HepG2 (cell line): ENCODE data around the gene KCNK6. TPM values are rescaled to one million over a fixed set of nuclear protein-coding genes. Genes with fewer than 3 reads are reported as not detected.

Source experiments
- CEBPG ChIP-seq: IDR thresholded peaks from 2 replicates; pipeline ENCODE4 v1.6.1; 2016
- FOXJ3 ChIP-seq: sonication (generic); formaldehyde crosslinking; IDR thresholded peaks from 2 replicates; pipeline ENCODE4 v1.4.0; 2020; ENCODE audit warnings: missing genetic modification reagents, mild to moderate bottlenecking, borderline replicate concordance
- KDM4B ChIP-seq: sonication (generic); formaldehyde crosslinking; IDR thresholded peaks from 2 replicates; pipeline ENCODE4 v1.4.0; 2020; ENCODE audit warnings: missing genetic modification reagents
- MAFF ChIP-seq: IDR thresholded peaks from 2 replicates; pipeline ENCODE4 v1.6.1; 2011; ENCODE audit warnings: low read depth, low read length, improper control_type of control experiment
- NFYC ChIP-seq: IDR thresholded peaks from 2 replicates; pipeline ENCODE4 v1.6.1; 2016; ENCODE audit warnings: missing genetic modification reagents, missing compliant biosample characterization
- NR2F1 ChIP-seq, 2 experiments: fragments of 450-650 bp in 1 of 2; formaldehyde crosslinking in 1 of 2; IDR thresholded peaks; 2 replicates each; pipeline versions ENCODE4 v1.5.0 to v1.6.1; 2016 to 2020; ENCODE audit warnings: mild to moderate bottlenecking in 1 of 2, missing compliant biosample characterization in 1 of 2, missing genetic modification reagents in 1 of 2, moderate library complexity in 1 of 2
- POGK ChIP-seq: sonication (generic); formaldehyde crosslinking; conservative IDR thresholded peaks from 2 replicates; pipeline ENCODE4 v1.8.0; 2022; ENCODE audit warnings: mild to moderate bottlenecking, moderate library complexity, missing genetic modification reagents
- SALL2 ChIP-seq: sonication (generic); formaldehyde crosslinking; IDR thresholded peaks from 2 replicates; pipeline ENCODE4 v1.8.1; 2023; ENCODE audit warnings: mild to moderate bottlenecking, missing genetic modification reagents, inconsistent platforms
- SOX13 ChIP-seq, 3 experiments: fragments of 450-650 bp in 1 of 3; sonication (generic) in 1 of 3; formaldehyde crosslinking in 1 of 3; IDR thresholded peaks in 2 of 3; conservative IDR thresholded peaks in 1 of 3; 2 replicates each; pipeline versions ENCODE4 v1.5.0 to v1.6.1; 2016 to 2020; ENCODE audit warnings: antibody characterized with exemption in 1 of 3, mild to moderate bottlenecking in 1 of 3, missing compliant biosample characterization in 1 of 3, missing genetic modification reagents in 1 of 3, moderate library complexity in 1 of 3
- SRSF4 ChIP-seq: fragments of 200-400 bp; formaldehyde crosslinking; IDR thresholded peaks from one replicate; pipeline ENCODE4 v1.6.1; 2018; ENCODE audit warnings: mild to moderate bottlenecking, low read depth, low read length, moderate library complexity; ENCODE audit not compliant: poor library complexity, severe bottlenecking
- SRY ChIP-seq: sonication (generic); formaldehyde crosslinking; IDR thresholded peaks from 2 replicates; pipeline ENCODE4 v1.8.0; 2022; ENCODE audit warnings: mild to moderate bottlenecking, missing genetic modification reagents
- ZNF414 ChIP-seq: sonication (generic); formaldehyde crosslinking; IDR thresholded peaks from 2 replicates; pipeline ENCODE4 v1.5.0; 2020; ENCODE audit warnings: missing genetic modification reagents
- polyA plus RNA-seq, 8 experiments: library from polyadenylated mRNA; depleted of rRNA in 3 of 8; stranded (reverse) in 7 of 8; unstranded in 1 of 8; fragments of >200 nt; fragmentation: Illumina TruSeq in 4 of 8; extraction: Trizol in 4 of 8; gene quantifications; 2 replicates each; pipeline versions ENCODE4 v1.2.1 to v1.2.3, GENCODE V29; 2011 to 2016; ENCODE audit warnings: low read depth in 4 of 8, missing spikeins in 1 of 8, mixed read lengths in 1 of 8; ENCODE audit not compliant: insufficient read depth in 1 of 8
- total RNA-seq, 5 experiments: library from RNA; depleted of rRNA; stranded (reverse); fragments of >200 nt; fragmentation: Illumina TruSeq; extraction: Trizol; gene quantifications; 2 replicates each; pipeline ENCODE4 v1.2.3, GENCODE V29; 2016; ENCODE audit warnings: low read depth in 1 of 5
- TF ChIP-seq, protein P1 (sequence below): sonication (generic); formaldehyde crosslinking; conservative IDR thresholded peaks from 2 replicates; pipeline ENCODE4 v1.4.0; 2020; ENCODE audit warnings: missing genetic modification reagents
- TF ChIP-seq, protein P2 (sequence below): sonication (generic); formaldehyde crosslinking; IDR thresholded peaks from 2 replicates; pipeline ENCODE4 v1.4.0; 2020; ENCODE audit warnings: mild to moderate bottlenecking, missing genetic modification reagents, borderline replicate concordance
- TF ChIP-seq, protein P3 (sequence below): sonication (generic); formaldehyde crosslinking; IDR thresholded peaks from 2 replicates; pipeline ENCODE4 v1.5.0; 2020; ENCODE audit warnings: mild to moderate bottlenecking, missing genetic modification reagents

The KCNK6 gene
- total and polyA plus RNA-seq, 2 of the 13 experiments (the other 11 are each of a cell fraction or from before 2014, with no cell fraction given): 0.03 TPM; not detected in 1

DNA sequence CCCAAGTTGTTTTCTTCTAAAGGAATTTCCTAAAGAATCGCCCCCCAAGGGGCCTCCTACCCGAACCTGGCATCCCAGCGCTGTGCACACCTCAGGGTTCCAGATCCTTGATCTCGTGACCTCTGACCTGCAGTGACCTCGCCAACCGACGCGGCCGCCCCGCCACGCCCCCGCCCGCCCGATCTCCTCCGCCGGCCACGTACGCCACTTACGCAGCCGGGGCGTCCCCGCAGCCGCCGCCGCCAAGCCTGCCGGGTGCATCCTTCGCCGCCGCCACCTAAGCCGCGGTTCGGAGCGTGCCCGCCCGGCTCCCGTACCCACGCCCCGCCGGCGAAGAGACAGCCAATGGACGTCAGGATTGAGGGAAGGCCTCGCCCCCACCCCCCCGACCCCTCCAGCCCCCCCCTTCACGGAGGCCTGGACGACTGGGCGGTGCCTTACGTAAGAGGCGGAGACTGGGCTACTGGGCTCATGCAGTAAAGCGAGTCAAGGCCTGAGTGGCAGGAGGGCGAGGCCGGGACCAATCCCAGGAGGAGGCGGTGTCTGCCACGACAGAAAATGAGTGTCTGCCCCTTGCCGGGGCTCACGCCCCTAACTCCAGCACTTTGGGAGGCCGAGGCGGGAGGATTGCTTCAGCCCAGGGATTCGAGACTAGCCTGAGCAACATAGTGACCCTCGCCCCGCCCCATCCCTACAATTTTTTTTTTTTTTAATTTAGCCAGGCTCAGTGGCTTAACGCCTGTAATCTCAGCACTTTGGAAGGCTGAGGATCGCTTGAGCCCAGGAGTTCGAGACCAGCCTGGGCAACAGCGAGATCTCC is 3.8 kb upstream of the KCNK6 start, which contains the start of gene YIF1B (continued):
- TF ChIP-seq ZNF414 (CRISPR knock-in tag): 0 out of 2 replicates have a peak, but pooled peaks have one; percentile 69
- TF ChIP-seq CEBPG (CRISPR knock-in tag): peak; percentile 74
- TF ChIP-seq FOXJ3 (CRISPR knock-in tag): no peak
- no peak for TF ChIP-seq SRSF4
- TF ChIP-seq POGK (CRISPR knock-in tag): 0 out of 2 replicates have a peak, but pooled peaks have one; percentile 38
- peak; percentile 84 to 95; a peak in 3 of 4 replicates for TF ChIP-seq NR2F1 (CRISPR knock-in tag; IDR thresholded peaks at IDR 0.05)
- peak; percentile 46; the same call in 1 of the 2 replicates for TF ChIP-seq SRY
- TF ChIP-seq NFYC (CRISPR knock-in tag): peak; percentile 70
- TF ChIP-seq MAFF: no peak
- TF ChIP-seq KDM4B (CRISPR knock-in tag): no peak
- TF ChIP-seq, protein P1, sequence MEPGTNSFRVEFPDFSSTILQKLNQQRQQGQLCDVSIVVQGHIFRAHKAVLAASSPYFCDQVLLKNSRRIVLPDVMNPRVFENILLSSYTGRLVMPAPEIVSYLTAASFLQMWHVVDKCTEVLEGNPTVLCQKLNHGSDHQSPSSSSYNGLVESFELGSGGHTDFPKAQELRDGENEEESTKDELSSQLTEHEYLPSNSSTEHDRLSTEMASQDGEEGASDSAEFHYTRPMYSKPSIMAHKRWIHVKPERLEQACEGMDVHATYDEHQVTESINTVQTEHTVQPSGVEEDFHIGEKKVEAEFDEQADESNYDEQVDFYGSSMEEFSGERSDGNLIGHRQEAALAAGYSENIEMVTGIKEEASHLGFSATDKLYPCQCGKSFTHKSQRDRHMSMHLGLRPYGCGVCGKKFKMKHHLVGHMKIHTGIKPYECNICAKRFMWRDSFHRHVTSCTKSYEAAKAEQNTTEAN (CRISPR knock-in tag): 0 out of 2 replicates have a peak, but pooled peaks have one; percentile 24
- TF ChIP-seq SOX13 (IDR thresholded peaks at IDR 0.05): no peak
- 0 out of 4 replicates have a peak, but pooled peaks of 1 of the 2 experiments have one; percentile 2 for TF ChIP-seq SOX13 (CRISPR knock-in tag; conservative IDR thresholded peaks at IDR 0.05 in 1 of 2, IDR thresholded peaks at IDR 0.05 in 1 of 2)
- TF ChIP-seq, protein P2, sequence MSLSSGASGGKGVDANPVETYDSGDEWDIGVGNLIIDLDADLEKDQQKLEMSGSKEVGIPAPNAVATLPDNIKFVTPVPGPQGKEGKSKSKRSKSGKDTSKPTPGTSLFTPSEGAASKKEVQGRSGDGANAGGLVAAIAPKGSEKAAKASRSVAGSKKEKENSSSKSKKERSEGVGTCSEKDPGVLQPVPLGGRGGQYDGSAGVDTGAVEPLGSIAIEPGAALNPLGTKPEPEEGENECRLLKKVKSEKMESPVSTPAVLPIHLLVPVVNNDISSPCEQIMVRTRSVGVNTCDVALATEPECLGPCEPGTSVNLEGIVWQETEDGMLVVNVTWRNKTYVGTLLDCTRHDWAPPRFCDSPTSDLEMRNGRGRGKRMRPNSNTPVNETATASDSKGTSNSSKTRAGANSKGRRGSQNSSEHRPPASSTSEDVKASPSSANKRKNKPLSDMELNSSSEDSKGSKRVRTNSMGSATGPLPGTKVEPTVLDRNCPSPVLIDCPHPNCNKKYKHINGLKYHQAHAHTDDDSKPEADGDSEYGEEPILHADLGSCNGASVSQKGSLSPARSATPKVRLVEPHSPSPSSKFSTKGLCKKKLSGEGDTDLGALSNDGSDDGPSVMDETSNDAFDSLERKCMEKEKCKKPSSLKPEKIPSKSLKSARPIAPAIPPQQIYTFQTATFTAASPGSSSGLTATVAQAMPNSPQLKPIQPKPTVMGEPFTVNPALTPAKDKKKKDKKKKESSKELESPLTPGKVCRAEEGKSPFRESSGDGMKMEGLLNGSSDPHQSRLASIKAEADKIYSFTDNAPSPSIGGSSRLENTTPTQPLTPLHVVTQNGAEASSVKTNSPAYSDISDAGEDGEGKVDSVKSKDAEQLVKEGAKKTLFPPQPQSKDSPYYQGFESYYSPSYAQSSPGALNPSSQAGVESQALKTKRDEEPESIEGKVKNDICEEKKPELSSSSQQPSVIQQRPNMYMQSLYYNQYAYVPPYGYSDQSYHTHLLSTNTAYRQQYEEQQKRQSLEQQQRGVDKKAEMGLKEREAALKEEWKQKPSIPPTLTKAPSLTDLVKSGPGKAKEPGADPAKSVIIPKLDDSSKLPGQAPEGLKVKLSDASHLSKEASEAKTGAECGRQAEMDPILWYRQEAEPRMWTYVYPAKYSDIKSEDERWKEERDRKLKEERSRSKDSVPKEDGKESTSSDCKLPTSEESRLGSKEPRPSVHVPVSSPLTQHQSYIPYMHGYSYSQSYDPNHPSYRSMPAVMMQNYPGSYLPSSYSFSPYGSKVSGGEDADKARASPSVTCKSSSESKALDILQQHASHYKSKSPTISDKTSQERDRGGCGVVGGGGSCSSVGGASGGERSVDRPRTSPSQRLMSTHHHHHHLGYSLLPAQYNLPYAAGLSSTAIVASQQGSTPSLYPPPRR (CRISPR knock-in tag): no peak
- TF ChIP-seq, protein P3, sequence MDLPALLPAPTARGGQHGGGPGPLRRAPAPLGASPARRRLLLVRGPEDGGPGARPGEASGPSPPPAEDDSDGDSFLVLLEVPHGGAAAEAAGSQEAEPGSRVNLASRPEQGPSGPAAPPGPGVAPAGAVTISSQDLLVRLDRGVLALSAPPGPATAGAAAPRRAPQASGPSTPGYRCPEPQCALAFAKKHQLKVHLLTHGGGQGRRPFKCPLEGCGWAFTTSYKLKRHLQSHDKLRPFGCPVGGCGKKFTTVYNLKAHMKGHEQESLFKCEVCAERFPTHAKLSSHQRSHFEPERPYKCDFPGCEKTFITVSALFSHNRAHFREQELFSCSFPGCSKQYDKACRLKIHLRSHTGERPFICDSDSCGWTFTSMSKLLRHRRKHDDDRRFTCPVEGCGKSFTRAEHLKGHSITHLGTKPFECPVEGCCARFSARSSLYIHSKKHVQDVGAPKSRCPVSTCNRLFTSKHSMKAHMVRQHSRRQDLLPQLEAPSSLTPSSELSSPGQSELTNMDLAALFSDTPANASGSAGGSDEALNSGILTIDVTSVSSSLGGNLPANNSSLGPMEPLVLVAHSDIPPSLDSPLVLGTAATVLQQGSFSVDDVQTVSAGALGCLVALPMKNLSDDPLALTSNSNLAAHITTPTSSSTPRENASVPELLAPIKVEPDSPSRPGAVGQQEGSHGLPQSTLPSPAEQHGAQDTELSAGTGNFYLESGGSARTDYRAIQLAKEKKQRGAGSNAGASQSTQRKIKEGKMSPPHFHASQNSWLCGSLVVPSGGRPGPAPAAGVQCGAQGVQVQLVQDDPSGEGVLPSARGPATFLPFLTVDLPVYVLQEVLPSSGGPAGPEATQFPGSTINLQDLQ (CRISPR knock-in tag): no peak
- TF ChIP-seq SALL2 (CRISPR knock-in tag): peak; percentile 55; the same call in 1 of the 2 replicates
